Upper lobe of left lung (tissue), 4 donors: ENCODE data around the gene RPS6KA2.

Source experiments
- EP300 ChIP-seq, 4 donors: sonication (generic); formaldehyde crosslinking; IDR thresholded peaks; one replicate each; pipeline ENCODE4 v1.5.1; 2017; ENCODE audit warnings: antibody characterized with exemption in 4 of 4, control low read depth in 2 of 4
- POLR2A ChIP-seq, 4 donors: fragments of 450-650 bp; IDR thresholded peaks; one replicate each; pipeline ENCODE4 v1.5.1; 2016 to 2017; ENCODE audit warnings: antibody characterized with exemption in 4 of 4, mild to moderate bottlenecking in 2 of 4
- POLR2AphosphoS5 ChIP-seq, 2 donors: sonication (generic); formaldehyde crosslinking; IDR thresholded peaks; one replicate each; pipeline ENCODE4 v1.5.1; 2017; ENCODE audit warnings: antibody characterized with exemption in 2 of 2
- TF ChIP-seq, protein P1 (sequence below), 6 experiments: fragments of 450-650 bp in 4 of 6; fragments of 200-600 bp in 2 of 6; sonication (generic) in 2 of 6; IDR thresholded peaks; one replicate each; pipeline ENCODE4 v1.5.1; 2016 to 2019; ENCODE audit warnings: antibody characterized with exemption in 6 of 6

DNA sequence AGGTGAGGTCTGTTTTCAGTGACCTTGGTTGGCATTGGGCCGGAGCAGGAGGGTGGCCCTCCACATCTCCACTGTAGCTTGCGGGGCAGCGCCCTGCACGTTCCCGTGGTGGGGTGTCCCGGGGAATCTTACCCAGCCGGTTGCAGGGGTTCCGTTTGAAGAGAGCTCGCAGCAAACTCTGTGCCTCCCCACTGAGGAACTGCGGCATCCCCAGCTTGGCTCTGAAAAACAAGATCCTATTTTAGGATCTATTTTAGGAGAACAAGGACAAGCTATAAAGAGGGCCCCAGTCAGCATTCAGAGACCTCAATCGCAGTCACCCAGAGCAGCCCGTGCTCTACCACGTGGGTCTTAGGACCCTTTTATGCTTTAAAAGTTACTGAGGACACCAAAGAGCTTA, 138.3 kb downstream of the RPS6KA2 start:
- TF ChIP-seq, protein P1, sequence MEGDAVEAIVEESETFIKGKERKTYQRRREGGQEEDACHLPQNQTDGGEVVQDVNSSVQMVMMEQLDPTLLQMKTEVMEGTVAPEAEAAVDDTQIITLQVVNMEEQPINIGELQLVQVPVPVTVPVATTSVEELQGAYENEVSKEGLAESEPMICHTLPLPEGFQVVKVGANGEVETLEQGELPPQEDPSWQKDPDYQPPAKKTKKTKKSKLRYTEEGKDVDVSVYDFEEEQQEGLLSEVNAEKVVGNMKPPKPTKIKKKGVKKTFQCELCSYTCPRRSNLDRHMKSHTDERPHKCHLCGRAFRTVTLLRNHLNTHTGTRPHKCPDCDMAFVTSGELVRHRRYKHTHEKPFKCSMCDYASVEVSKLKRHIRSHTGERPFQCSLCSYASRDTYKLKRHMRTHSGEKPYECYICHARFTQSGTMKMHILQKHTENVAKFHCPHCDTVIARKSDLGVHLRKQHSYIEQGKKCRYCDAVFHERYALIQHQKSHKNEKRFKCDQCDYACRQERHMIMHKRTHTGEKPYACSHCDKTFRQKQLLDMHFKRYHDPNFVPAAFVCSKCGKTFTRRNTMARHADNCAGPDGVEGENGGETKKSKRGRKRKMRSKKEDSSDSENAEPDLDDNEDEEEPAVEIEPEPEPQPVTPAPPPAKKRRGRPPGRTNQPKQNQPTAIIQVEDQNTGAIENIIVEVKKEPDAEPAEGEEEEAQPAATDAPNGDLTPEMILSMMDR (IDR thresholded peaks at IDR 0.05), result no peak
- no peak for TF ChIP-seq POLR2A (IDR thresholded peaks at IDR 0.05)
- TF ChIP-seq POLR2AphosphoS5 (IDR thresholded peaks at IDR 0.05), result no peak
- TF ChIP-seq EP300 (IDR thresholded peaks at IDR 0.05), result no peak
